GM18951 (cell line): ENCODE results near the gene AP1AR.
"Not testable (repeated sequence)": the region's sequence is repeated elsewhere in the genome, so short reads cannot be mapped to it uniquely, and the experiment has no call there.

Experiments used
- POLR2A ChIP-seq: IDR thresholded peaks from 4 replicates; pipeline ENCODE4 v1.6.1; 2011; ENCODE audit warnings: mild to moderate bottlenecking; ENCODE audit not compliant: insufficient read length, insufficient read depth; ENCODE audit errors: extremely low read depth
- in situ Hi-C: fragments of 300-500 bp; cut with MboI; formaldehyde crosslinking; loops from one replicate; pipeline ENCODE4 v1.12.0; 2022; ENCODE audit warnings: low sequenced_read_pairs, mixed read lengths, inconsistent platforms; ENCODE audit not compliant: unreplicated experiment

The AP1AR gene

GRCh38 chr4:112279025-112279881 is 47.7 kb downstream of the AP1AR start:
- in situ Hi-C loops, result no loop called here
- TF ChIP-seq POLR2A, result no peak

GRCh38 chr4:112279882-112280315 is 48.3 kb downstream of the AP1AR start:
- in situ Hi-C loops, result no loop called here
- TF ChIP-seq POLR2A, result no peak

GRCh38 chr4:112280386-112281056 is 48.9 kb downstream of the AP1AR start:
- in situ Hi-C loops, result no loop called here
- no peak for TF ChIP-seq POLR2A

- in situ Hi-C loops, result not testable (repeated sequence)
These were observed 50.4 kb downstream of the AP1AR start for GRCh38 chr4:112281895-112282398.

- in situ Hi-C loops, result no loop called here
These were observed 51.5 kb downstream of the AP1AR start for GRCh38 chr4:112282860-112283667.

GRCh38 chr4:112284166-112284565 is 52.6 kb downstream of the AP1AR start:
- in situ Hi-C loops, result no loop called here
- TF ChIP-seq POLR2A, result no peak

More at GRCh38 chr4:112282860-112283667, 51.5 kb downstream of the AP1AR start:
- no peak for TF ChIP-seq POLR2A

GRCh38 chr4:112284662-112285411 is 53.2 kb downstream of the AP1AR start:
- peak; percentile 36 for TF ChIP-seq POLR2A
- in situ Hi-C loops, result no loop called here

GRCh38 chr4:112287258-112287989 is 55.8 kb downstream of the AP1AR start:
- peak; percentile 60 for TF ChIP-seq POLR2A
- in situ Hi-C loops, result no loop called here

- in situ Hi-C loops, result no loop called here
- TF ChIP-seq POLR2A, result no peak
These were observed 56.9 kb downstream of the AP1AR start for GRCh38 chr4:112288455-112288854.

- in situ Hi-C loops, result no loop called here
- no peak for TF ChIP-seq POLR2A
These were observed 58.0 kb downstream of the AP1AR start for GRCh38 chr4:112289407-112290253.

GRCh38 chr4:112290341-112290740 is 58.8 kb downstream of the AP1AR start:
- in situ Hi-C loops, result no loop called here
- no peak for TF ChIP-seq POLR2A
